SK-N-SH (cell line): ENCODE measurements around the gene RLF. TPM values are rescaled to one million over a fixed set of nuclear protein-coding genes. Genes with fewer than 3 reads are reported as not detected.

ENCODE experiments used
- CTCF ChIA-PET: fragments of 300-600, 350-600 bp; formaldehyde crosslinking; extraction: SDS; loops from one replicate; lab custom pipeline; 2021; lab: Yijun Ruan, JAX
- POLR2A ChIA-PET: fragments of 350-600 bp; sonication (Branson Sonifier 250); formaldehyde crosslinking; extraction: SDS; loops from one replicate; lab custom pipeline; 2020; ENCODE audit warnings: antibody characterized with exemption, inconsistent platforms; lab: Yijun Ruan, JAX
- DNase-seq: peaks from one replicate; pipeline ENCODE4 v3.0.0; 2012
- H2AFZ ChIP-seq: fragments of 200-600 bp; sonication (generic); 2 replicates; pipeline ENCODE4 v1.8.1; 2016; ENCODE audit warnings: antibody characterized with exemption, mild to moderate bottlenecking, low read depth
- H3F3A ChIP-seq: fragments of 200-600 bp; sonication (generic); replicated peaks from 2 replicates; pipeline ENCODE3; 2016; ENCODE audit warnings: antibody characterized with exemption, mild to moderate bottlenecking; ENCODE audit not compliant: insufficient read depth
- H3K27ac ChIP-seq, 2 experiments: fragments of 200-500 bp in 1 of 2; fragments of 200-600 bp in 1 of 2; sonication (Bioruptor generic) in 1 of 2; sonication (generic), shearing (Covaris generic) in 1 of 2; 2 replicates each; pipeline versions ENCODE4 v1.5.1 to v1.6.1; 2014 to 2016; ENCODE audit warnings: low read depth in 2 of 2, inconsistent platforms in 1 of 2, low read length in 1 of 2, mild to moderate bottlenecking in 1 of 2, mixed read lengths in 1 of 2
- H3K27me3 ChIP-seq: fragments of 200-600 bp; sonication (generic), shearing (Covaris generic); 2 replicates; pipeline ENCODE4 v1.6.1; 2016; ENCODE audit warnings: mixed run types; ENCODE audit not compliant: insufficient read depth
- H3K36me3 ChIP-seq, 2 experiments: fragments of 200-500 bp in 1 of 2; fragments of 200-600 bp in 1 of 2; sonication (Bioruptor generic) in 1 of 2; sonication (generic) in 1 of 2; replicated peaks in 1 of 2; 2 replicates each; pipeline versions ENCODE3 to v1.5.1; 2014 to 2016; ENCODE audit warnings: low read length in 1 of 2, mild to moderate bottlenecking in 1 of 2; ENCODE audit not compliant: insufficient read depth in 2 of 2, control insufficient read depth in 1 of 2
- H3K4me1 ChIP-seq, 2 experiments: fragments of 200-500 bp in 1 of 2; fragments of 200-600 bp in 1 of 2; sonication (Bioruptor generic) in 1 of 2; sonication (generic), shearing (Covaris generic) in 1 of 2; 2 replicates each; pipeline versions ENCODE4 v1.5.1 to v1.6.1; 2014 to 2016; ENCODE audit warnings: low read depth in 1 of 2, low read length in 1 of 2, mixed run types in 1 of 2; ENCODE audit not compliant: insufficient read depth in 2 of 2, control insufficient read depth in 1 of 2
- H3K4me2 ChIP-seq: fragments of 200-600 bp; sonication (generic), shearing (Covaris generic); 2 replicates; pipeline ENCODE4 v1.6.1; 2017; ENCODE audit warnings: mixed run types
- H3K4me3 ChIP-seq, 2 experiments: fragments of 200-500 bp in 1 of 2; fragments of 200-600 bp in 1 of 2; sonication (Bioruptor generic) in 1 of 2; sonication (generic), shearing (Covaris generic) in 1 of 2; 2 replicates each; pipeline versions ENCODE4 v1.5.1 to v1.8.1; 2014 to 2016; ENCODE audit warnings: low read depth in 2 of 2, inconsistent platforms in 1 of 2, low read length in 1 of 2, mild to moderate bottlenecking in 1 of 2, mixed read lengths in 1 of 2, moderate library complexity in 1 of 2
- H3K79me2 ChIP-seq: fragments of 200-600 bp; sonication (generic); 2 replicates; pipeline ENCODE4 v1.8.1; 2017; ENCODE audit warnings: mild to moderate bottlenecking; ENCODE audit not compliant: insufficient read depth
- H3K9ac ChIP-seq: fragments of 200-600 bp; sonication (generic); 2 replicates; pipeline ENCODE4 v1.6.1; 2017; ENCODE audit warnings: mixed run types
- H3K9me2 ChIP-seq: fragments of 200-600 bp; sonication (generic); 2 replicates; pipeline ENCODE4 v1.6.1; 2017; ENCODE audit warnings: mixed run types
- H3K9me3 ChIP-seq: fragments of 200-600 bp; sonication (generic); 2 replicates; pipeline ENCODE4 v1.6.1; 2017; ENCODE audit warnings: mixed run types, mild to moderate bottlenecking, moderate library complexity
- H4K20me1 ChIP-seq: fragments of 200-600 bp; sonication (generic); 2 replicates; pipeline ENCODE4 v1.6.1; 2017; ENCODE audit warnings: mild to moderate bottlenecking, mixed run types; ENCODE audit not compliant: insufficient read depth
- CTCF ChIP-seq: fragments of 200-600 bp; sonication (generic); IDR thresholded peaks from 2 replicates; pipeline ENCODE4 v1.6.1; 2017; ENCODE audit warnings: antibody characterized with exemption, mild to moderate bottlenecking, moderate library complexity
- ELF1 ChIP-seq: IDR thresholded peaks from 2 replicates; pipeline ENCODE4 v1.4.0; 2012
- FOSL2 ChIP-seq: IDR thresholded peaks from 2 replicates; pipeline ENCODE4 v1.4.0; 2012; ENCODE audit warnings: low read depth, mild to moderate bottlenecking, moderate library complexity, borderline replicate concordance
- FOXJ3 ChIP-seq: sonication (generic); formaldehyde crosslinking; IDR thresholded peaks from 2 replicates; pipeline ENCODE4 v1.5.1; 2020; ENCODE audit warnings: mild to moderate bottlenecking, missing genetic modification reagents
- GATA2 ChIP-seq: sonication (generic); formaldehyde crosslinking; IDR thresholded peaks from 2 replicates; pipeline ENCODE4 v1.5.0; 2020; ENCODE audit warnings: mild to moderate bottlenecking, missing genetic modification reagents
- JUND ChIP-seq: IDR thresholded peaks from 2 replicates; pipeline ENCODE4 v1.4.0; 2012
- NRF1 ChIP-seq: IDR thresholded peaks from 2 replicates; pipeline ENCODE4 v1.6.1; 2012; ENCODE audit warnings: low read depth, mild to moderate bottlenecking, low read length
- RAD21 ChIP-seq: IDR thresholded peaks from 2 replicates; pipeline ENCODE4 v1.6.1; 2012; ENCODE audit warnings: mild to moderate bottlenecking, low read length
- RCOR1 ChIP-seq: fragments of 150-350 bp; IDR thresholded peaks from 2 replicates; pipeline ENCODE4 v1.6.1; 2017; ENCODE audit warnings: antibody characterized with exemption, low read length
- RXRA ChIP-seq: IDR thresholded peaks from 2 replicates; pipeline ENCODE4 v1.4.0; 2012; ENCODE audit warnings: low read depth, mild to moderate bottlenecking, borderline replicate concordance
- TCF12 ChIP-seq: IDR thresholded peaks from 2 replicates; pipeline ENCODE4 v1.4.0; 2012
- TEAD4 ChIP-seq: IDR thresholded peaks from 2 replicates; pipeline ENCODE4 v1.4.0; 2012; ENCODE audit warnings: mild to moderate bottlenecking, borderline replicate concordance; ENCODE audit not compliant: insufficient read depth
- USF1 ChIP-seq: IDR thresholded peaks from 2 replicates; pipeline ENCODE4 v1.4.0; 2012; ENCODE audit warnings: low read depth, borderline replicate concordance
- YY1 ChIP-seq: IDR thresholded peaks from 2 replicates; pipeline ENCODE4 v1.4.0; 2012; ENCODE audit warnings: low read depth, mild to moderate bottlenecking
- WGBS: methylation state at CpG from one replicate; pipeline ENCODE4 v1.1.6; 2017; ENCODE audit warnings: low lambda C conversion rate; 5-methylcytosine and 5-hydroxymethylcytosine counted together
- polyA plus RNA-seq, 3 experiments: library from polyadenylated mRNA; depleted of rRNA; stranded (reverse); fragments of >200 nt; gene quantifications; 2 replicates each; pipeline ENCODE4 v1.2.3, GENCODE V29; 2012
- TF ChIP-seq, protein P1 (sequence below): IDR thresholded peaks from 2 replicates; pipeline ENCODE4; 2012
- TF ChIP-seq, protein P2 (sequence below): fragments of 150-350 bp; IDR thresholded peaks from 2 replicates; pipeline ENCODE4 v1.6.1; 2017; ENCODE audit warnings: antibody characterized with exemption, low read length, low read depth, borderline replicate concordance

Gene RLF
- polyA plus RNA-seq, 1 of the 3 experiments (the other 2 are of a cell fraction): 2.3 TPM

- Histone ChIP-seq H3K4me3 (no peak overlapping the region), H3K9me3 (no peaks in the 10 kb centered on the region), H3K27me3 (peaks cover 9% of the 10 kb centered on the region; the same call in 1 of the 2 replicates), H3K4me1 (no peaks in the 10 kb centered on the region), H3K4me2 (no peak overlapping the region), H4K20me1 (no peaks in the 10 kb centered on the region), H3K9me2 (no peaks in the 10 kb centered on the region), H2AFZ (no peak overlapping the region), H3F3A (no peaks in the 10 kb centered on the region), H3K36me3 (no peaks in the 10 kb centered on the region), H3K27ac (no peak overlapping the region), H3K9ac (no peak overlapping the region), H3K79me2 (no peaks in the 10 kb centered on the region)
- ChIA-PET POLR2A (no interaction called here), CTCF (interaction anchor here (1.2 to 2.2 kb wide), 3 partner anchors 13 to 208 kb away, joined by 3 to 17 read pairs (median 7); no protein-coding TSS in a partner anchor)
- WGBS: 34% methylated on average over 2 of the region's 2 CpGs
- TF ChIP-seq GATA2 (no peak), TCF12 (no peak), CTCF (no peak), USF1 (no peak), NRF1 (no peak), RAD21 (no peak), ELF1 (no peak), JUND (no peak), RCOR1 (no peak), FOSL2 (no peak), RXRA (no peak), FOXJ3 (CRISPR knock-in tag) (no peak), TEAD4 (no peak), YY1 (no peak)
- TF ChIP-seq, protein P1, sequence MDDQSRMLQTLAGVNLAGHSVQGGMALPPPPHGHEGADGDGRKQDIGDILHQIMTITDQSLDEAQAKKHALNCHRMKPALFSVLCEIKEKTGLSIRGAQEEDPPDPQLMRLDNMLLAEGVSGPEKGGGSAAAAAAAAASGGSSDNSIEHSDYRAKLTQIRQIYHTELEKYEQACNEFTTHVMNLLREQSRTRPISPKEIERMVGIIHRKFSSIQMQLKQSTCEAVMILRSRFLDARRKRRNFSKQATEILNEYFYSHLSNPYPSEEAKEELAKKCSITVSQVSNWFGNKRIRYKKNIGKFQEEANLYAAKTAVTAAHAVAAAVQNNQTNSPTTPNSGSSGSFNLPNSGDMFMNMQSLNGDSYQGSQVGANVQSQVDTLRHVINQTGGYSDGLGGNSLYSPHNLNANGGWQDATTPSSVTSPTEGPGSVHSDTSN: no peak
- TF ChIP-seq, protein P2, sequence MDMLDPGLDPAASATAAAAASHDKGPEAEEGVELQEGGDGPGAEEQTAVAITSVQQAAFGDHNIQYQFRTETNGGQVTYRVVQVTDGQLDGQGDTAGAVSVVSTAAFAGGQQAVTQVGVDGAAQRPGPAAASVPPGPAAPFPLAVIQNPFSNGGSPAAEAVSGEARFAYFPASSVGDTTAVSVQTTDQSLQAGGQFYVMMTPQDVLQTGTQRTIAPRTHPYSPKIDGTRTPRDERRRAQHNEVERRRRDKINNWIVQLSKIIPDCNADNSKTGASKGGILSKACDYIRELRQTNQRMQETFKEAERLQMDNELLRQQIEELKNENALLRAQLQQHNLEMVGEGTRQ: no peak
- DNase-seq: no peak
Measured at GRCh38 chr1:40130892-40131291, 30.3 kb upstream of the RLF start.
